AG09309 (cell line): ENCODE data around the gene PPP1R1B.
A peak's percentile ranks its signal among the peaks of the same experiment; 100 is the strongest.

Source experiments
- DNase-seq: peaks from one replicate; pipeline ENCODE4 v3.0.0-alpha.2; 2010; ENCODE audit warnings: low read depth
- H3K4me3 ChIP-seq: 2 replicates; pipeline ENCODE4 v1.5.1; 2011; ENCODE audit warnings: mild to moderate bottlenecking, low read depth, low read length, moderate library complexity; ENCODE audit not compliant: control insufficient read depth
- CTCF ChIP-seq: IDR thresholded peaks from 2 replicates; pipeline ENCODE4 v1.5.1; 2011; ENCODE audit warnings: mild to moderate bottlenecking, low read depth, low read length, inconsistent platforms; ENCODE audit not compliant: insufficient read depth, control insufficient read depth; ENCODE audit errors: missing control alignments

PPP1R1B gene

GRCh38 chr17:39626171-39627046, at the start of gene PPP1R1B:
Gene PPP1R1B (plus strand): TSS chr17:39626952. CDS start chr17:39627393, 441 bp downstream.
- no peak for TF ChIP-seq CTCF
- DNase-seq, result no peak
- peak within 1 kb of the TSS; percentile 32 for H3K4me3 ChIP-seq

GRCh38 chr17:39578272-39578671, 48.5 kb upstream of the PPP1R1B start:
- H3K4me3 ChIP-seq, result no peak overlapping the region
- no peak for TF ChIP-seq CTCF
- no peak for DNase-seq

GRCh38 chr17:39579318-39580081, 47.3 kb upstream of the PPP1R1B start:
- no peak overlapping the region for H3K4me3 ChIP-seq
- TF ChIP-seq CTCF, result no peak
- DNase-seq, result no peak

- H3K4me3 ChIP-seq, result no peak overlapping the region
- no peak for TF ChIP-seq CTCF
- no peak for DNase-seq
Measured at GRCh38 chr17:39580082-39580468, 46.7 kb upstream of the PPP1R1B start.

- TF ChIP-seq CTCF, result no peak
- DNase-seq, result no peak
- no peak overlapping the region for H3K4me3 ChIP-seq
Measured at GRCh38 chr17:39581071-39581758, 45.5 kb upstream of the PPP1R1B start.

GRCh38 chr17:39581759-39582085, 45.0 kb upstream of the PPP1R1B start:
- no peak for TF ChIP-seq CTCF
- no peak for DNase-seq
- no peak overlapping the region for H3K4me3 ChIP-seq
